Measurements from ENCODE around the gene FFAR1.

- TF ChIP-seq EZH2 (IDR thresholded peaks at IDR 0.05; ENCODE audit: borderline replicate concordance, low read depth, low read length, severe bottlenecking): no peak
- TF ChIP-seq CTCF (IDR thresholded peaks at IDR 0.05; ENCODE audit: borderline replicate concordance, extremely low read depth, low read length, poor library complexity, severe bottlenecking): no peak
Measured at GRCh38 chr19:35346193-35347052, 1.3 kb upstream of the FFAR1 start.

Data from DND-41 (cell line).